Body of pancreas (tissue), 4 donors: Measurements from ENCODE around the gene LRRFIP1.

Experiments
- POLR2A ChIP-seq, 3 donors: fragments of 450-650 bp; IDR thresholded peaks; one replicate each; pipeline ENCODE4 v1.6.1; 2016; ENCODE audit warnings: antibody characterized with exemption in 3 of 3, mild to moderate bottlenecking in 2 of 3
- TF ChIP-seq, protein P1 (sequence below), 7 experiments: fragments of 450-650 bp in 4 of 7; fragments of 200-600 bp in 3 of 7; sonication (generic) in 3 of 7; IDR thresholded peaks; one replicate each; pipeline ENCODE4 v1.5.1; 2016 to 2019; ENCODE audit warnings: antibody characterized with exemption in 7 of 7

DNA sequence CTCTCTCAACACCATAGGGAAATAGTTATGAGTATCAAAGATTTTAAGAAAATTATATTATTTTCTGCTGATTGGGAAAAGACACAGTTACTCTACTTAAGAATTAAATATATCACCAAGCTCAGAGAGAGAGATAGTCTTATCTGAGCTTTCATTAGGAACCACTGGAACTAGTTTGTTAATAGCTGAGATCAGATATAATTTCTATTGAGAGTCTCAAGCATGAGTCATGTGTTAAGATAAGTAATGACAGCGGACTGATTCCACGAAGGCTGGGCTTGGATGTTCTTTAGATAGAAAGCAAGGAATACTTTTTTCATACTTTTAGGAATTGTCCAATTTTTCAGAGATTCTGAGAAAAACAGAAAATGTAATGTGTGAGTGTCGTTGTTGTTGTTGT is 126.8 kb downstream of the LRRFIP1 start:
- TF ChIP-seq POLR2A (IDR thresholded peaks at IDR 0.05): no peak
- TF ChIP-seq, protein P1, sequence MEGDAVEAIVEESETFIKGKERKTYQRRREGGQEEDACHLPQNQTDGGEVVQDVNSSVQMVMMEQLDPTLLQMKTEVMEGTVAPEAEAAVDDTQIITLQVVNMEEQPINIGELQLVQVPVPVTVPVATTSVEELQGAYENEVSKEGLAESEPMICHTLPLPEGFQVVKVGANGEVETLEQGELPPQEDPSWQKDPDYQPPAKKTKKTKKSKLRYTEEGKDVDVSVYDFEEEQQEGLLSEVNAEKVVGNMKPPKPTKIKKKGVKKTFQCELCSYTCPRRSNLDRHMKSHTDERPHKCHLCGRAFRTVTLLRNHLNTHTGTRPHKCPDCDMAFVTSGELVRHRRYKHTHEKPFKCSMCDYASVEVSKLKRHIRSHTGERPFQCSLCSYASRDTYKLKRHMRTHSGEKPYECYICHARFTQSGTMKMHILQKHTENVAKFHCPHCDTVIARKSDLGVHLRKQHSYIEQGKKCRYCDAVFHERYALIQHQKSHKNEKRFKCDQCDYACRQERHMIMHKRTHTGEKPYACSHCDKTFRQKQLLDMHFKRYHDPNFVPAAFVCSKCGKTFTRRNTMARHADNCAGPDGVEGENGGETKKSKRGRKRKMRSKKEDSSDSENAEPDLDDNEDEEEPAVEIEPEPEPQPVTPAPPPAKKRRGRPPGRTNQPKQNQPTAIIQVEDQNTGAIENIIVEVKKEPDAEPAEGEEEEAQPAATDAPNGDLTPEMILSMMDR (IDR thresholded peaks at IDR 0.05): no peak
